ENCODE results near the gene TCF12.

The TCF12 gene

GRCh38 chr15:57245714-57246113, 327.3 kb downstream of the TCF12 start:
- Histone ChIP-seq H3K4me1 (ENCODE audit: insufficient read depth, low read length, severe bottlenecking) (no peaks in the 10 kb centered on the region), H3K9me3 (ENCODE audit: low read length) (no peaks in the 10 kb centered on the region), H3K27ac (ENCODE audit: low read depth, low read length, poor library complexity, severe bottlenecking) (no peak overlapping the region), H3K4me2 (ENCODE audit: low read length) (no peak overlapping the region), H4K20me1 (ENCODE audit: insufficient read depth, low read length) (no peaks in the 10 kb centered on the region), H3K27me3 (ENCODE audit: insufficient read depth, low read length) (no peaks in the 10 kb centered on the region), H3K9me2 (ENCODE audit: low read depth, low read length) (no peaks in the 10 kb centered on the region), H3K9ac (ENCODE audit: low read length) (no peak overlapping the region), H2AFZ (ENCODE audit: low read length) (no peak overlapping the region), H3K79me2 (ENCODE audit: insufficient read depth, low read length) (no peaks in the 10 kb centered on the region), H3K36me3 (ENCODE audit: insufficient read depth, low read length) (peaks cover 70% of the 10 kb centered on the region), H3F3A (ENCODE audit: insufficient read depth, low read length) (no peaks in the 10 kb centered on the region), H3K4me3 (ENCODE audit: low read depth, low read length, poor library complexity, severe bottlenecking) (no peak overlapping the region)
- TF ChIP-seq EZH2 (IDR thresholded peaks at IDR 0.05; ENCODE audit: borderline replicate concordance, low read length) (no peak), CTCF (IDR thresholded peaks at IDR 0.05; ENCODE audit: low read length) (no peak)

GRCh38 chr15:57248074-57248473, 329.6 kb downstream of the TCF12 start:
- H3K4me1 ChIP-seq (ENCODE audit: insufficient read depth, low read length, severe bottlenecking), result no peaks in the 10 kb centered on the region
- H3F3A ChIP-seq (ENCODE audit: insufficient read depth, low read length), result no peaks in the 10 kb centered on the region
- no peak overlapping the region for H3K27ac ChIP-seq (ENCODE audit: low read depth, low read length, poor library complexity, severe bottlenecking)
- no peak for TF ChIP-seq CTCF (IDR thresholded peaks at IDR 0.05; ENCODE audit: low read length)
- no peak for TF ChIP-seq EZH2 (IDR thresholded peaks at IDR 0.05; ENCODE audit: borderline replicate concordance, low read length)
- H4K20me1 ChIP-seq (ENCODE audit: insufficient read depth, low read length), result no peaks in the 10 kb centered on the region
- no peak overlapping the region for H3K4me3 ChIP-seq (ENCODE audit: low read depth, low read length, poor library complexity, severe bottlenecking)
- H3K79me2 ChIP-seq (ENCODE audit: insufficient read depth, low read length), result no peaks in the 10 kb centered on the region
- H3K27me3 ChIP-seq (ENCODE audit: insufficient read depth, low read length), result no peaks in the 10 kb centered on the region
- H3K4me2 ChIP-seq (ENCODE audit: low read length), result no peak overlapping the region
- peaks cover 80% of the 10 kb centered on the region for H3K36me3 ChIP-seq (ENCODE audit: insufficient read depth, low read length)
- no peaks in the 10 kb centered on the region for H3K9me2 ChIP-seq (ENCODE audit: low read depth, low read length)
- no peaks in the 10 kb centered on the region for H3K9me3 ChIP-seq (ENCODE audit: low read length)
- no peak overlapping the region for H3K9ac ChIP-seq (ENCODE audit: low read length)
- H2AFZ ChIP-seq (ENCODE audit: low read length), result no peak overlapping the region

- no peak for TF ChIP-seq CTCF (IDR thresholded peaks at IDR 0.05; ENCODE audit: low read length)
- no peak for TF ChIP-seq EZH2 (IDR thresholded peaks at IDR 0.05; ENCODE audit: borderline replicate concordance, low read length)
- H3K9ac ChIP-seq (ENCODE audit: low read length), result no peak overlapping the region
- no peak overlapping the region for H3K4me2 ChIP-seq (ENCODE audit: low read length)
- no peak overlapping the region for H3K4me3 ChIP-seq (ENCODE audit: low read depth, low read length, poor library complexity, severe bottlenecking)
- no peaks in the 10 kb centered on the region for H4K20me1 ChIP-seq (ENCODE audit: insufficient read depth, low read length)
- H3K9me3 ChIP-seq (ENCODE audit: low read length), result no peaks in the 10 kb centered on the region
- H3K9me2 ChIP-seq (ENCODE audit: low read depth, low read length), result no peaks in the 10 kb centered on the region
- H2AFZ ChIP-seq (ENCODE audit: low read length), result no peak overlapping the region
- H3K27ac ChIP-seq (ENCODE audit: low read depth, low read length, poor library complexity, severe bottlenecking), result no peak overlapping the region
- H3F3A ChIP-seq (ENCODE audit: insufficient read depth, low read length), result no peaks in the 10 kb centered on the region
- H3K4me1 ChIP-seq (ENCODE audit: insufficient read depth, low read length, severe bottlenecking), result no peaks in the 10 kb centered on the region
- no peaks in the 10 kb centered on the region for H3K27me3 ChIP-seq (ENCODE audit: insufficient read depth, low read length)
- H3K79me2 ChIP-seq (ENCODE audit: insufficient read depth, low read length), result no peaks in the 10 kb centered on the region
- H3K36me3 ChIP-seq (ENCODE audit: insufficient read depth, low read length), result peaks cover 80% of the 10 kb centered on the region
These were observed 332.9 kb downstream of the TCF12 start for GRCh38 chr15:57251308-57251707.
